Measurements from ENCODE around the gene SETD5.
A peak's percentile ranks its signal among the peaks of the same experiment; 100 is the strongest.

The SETD5 gene

DNA sequence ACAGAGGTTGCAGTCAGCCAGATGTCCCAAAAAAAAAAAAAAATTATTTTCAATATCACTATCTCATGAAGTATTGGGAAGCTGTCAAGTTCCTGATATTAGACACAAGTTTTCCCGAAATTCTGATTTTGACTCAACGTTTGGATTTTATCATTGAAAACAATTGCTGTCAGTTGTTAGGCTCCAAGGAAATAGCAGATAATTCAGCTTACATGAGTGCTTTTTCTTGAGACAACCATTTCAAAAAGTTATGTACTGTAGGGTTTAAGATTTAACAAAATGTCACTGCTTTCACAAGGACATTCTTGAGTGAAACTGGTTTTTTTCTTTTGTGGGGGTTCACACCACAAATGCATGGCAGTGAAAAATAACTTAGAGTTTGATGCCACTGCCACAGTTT lies 9.3 kb upstream of the SETD5 start:
- DNase-seq: no peak

DNA sequence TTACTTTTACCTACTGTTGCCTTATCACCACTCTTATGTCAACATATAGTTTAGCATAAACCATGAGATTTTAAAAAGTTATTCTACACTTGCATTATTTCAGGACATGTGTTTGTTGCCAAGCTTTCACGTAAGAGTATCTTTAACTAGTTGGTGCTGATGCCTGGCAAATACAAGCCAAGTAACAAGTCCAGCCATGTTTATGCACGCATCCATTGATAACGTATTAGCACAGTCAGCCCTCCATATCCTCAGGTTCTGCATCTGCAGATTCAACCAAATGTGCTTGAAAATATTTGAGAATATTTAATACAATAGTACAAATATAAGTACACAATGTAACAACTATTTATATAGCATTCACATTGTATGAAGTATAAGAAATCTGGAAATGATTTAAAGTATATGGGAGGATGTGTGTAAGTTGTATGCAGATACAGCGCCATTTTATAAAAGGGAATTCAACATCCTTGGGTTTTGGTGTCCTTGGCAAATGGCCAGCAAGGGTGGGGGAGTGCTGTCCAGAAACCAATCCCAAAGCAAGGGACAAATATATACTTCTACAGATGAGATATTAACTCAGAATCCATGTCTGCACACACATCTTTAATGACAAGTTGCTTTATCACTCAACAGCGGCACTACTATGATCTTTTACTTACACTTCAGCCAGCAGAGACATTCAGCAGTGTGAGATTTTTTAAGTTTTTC lies 8.7 kb upstream of the SETD5 start:
- DNase-seq: no peak

DNA sequence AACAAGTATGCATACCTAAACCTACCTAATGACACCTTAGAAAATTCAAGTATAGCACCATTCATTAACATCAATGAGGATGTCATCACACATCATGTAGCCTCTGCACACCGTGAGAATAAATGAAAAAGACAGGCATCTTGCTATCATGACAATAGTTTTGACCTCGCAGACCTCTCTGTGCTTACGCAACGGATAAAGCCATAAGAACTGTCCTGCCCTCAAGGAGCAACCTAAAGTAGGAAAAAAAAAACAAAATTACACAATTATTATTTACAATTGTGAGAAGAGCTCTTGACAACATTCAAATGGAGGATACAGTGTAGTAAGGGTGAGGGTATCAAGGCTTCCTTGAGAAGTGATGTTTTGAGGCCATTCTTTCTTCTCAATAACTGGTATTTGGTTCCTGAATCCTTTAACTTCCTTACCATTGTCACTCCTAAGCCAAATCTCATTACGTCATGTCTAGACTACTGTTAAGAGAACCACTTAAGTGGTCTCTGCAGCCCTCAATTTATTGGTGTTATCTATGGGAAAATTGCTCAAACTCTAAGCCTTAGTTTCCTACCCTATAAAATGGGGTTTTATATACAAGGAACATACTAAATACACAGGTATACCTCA lies 7.0 kb upstream of the SETD5 start:
- no peak for DNase-seq

DNA sequence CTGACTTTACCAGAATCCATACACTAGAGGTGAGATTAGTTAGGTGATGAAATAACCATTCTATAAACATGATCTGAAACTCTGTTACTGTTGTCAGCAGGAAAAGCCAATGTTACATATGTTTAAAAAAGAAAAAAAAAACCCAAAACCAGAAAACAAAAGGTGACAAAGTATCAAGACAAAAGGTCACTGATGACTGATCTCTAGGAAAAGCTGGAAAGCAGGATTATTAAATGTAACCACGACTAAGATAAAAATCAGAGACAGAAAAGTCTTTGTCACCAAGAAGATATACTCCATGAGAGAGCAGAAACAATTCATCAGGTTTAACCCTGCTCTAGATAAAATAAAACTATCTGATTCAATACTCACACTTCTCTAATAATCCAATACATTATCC lies 5.4 kb upstream of the SETD5 start:
- DNase-seq: no peak

DNA sequence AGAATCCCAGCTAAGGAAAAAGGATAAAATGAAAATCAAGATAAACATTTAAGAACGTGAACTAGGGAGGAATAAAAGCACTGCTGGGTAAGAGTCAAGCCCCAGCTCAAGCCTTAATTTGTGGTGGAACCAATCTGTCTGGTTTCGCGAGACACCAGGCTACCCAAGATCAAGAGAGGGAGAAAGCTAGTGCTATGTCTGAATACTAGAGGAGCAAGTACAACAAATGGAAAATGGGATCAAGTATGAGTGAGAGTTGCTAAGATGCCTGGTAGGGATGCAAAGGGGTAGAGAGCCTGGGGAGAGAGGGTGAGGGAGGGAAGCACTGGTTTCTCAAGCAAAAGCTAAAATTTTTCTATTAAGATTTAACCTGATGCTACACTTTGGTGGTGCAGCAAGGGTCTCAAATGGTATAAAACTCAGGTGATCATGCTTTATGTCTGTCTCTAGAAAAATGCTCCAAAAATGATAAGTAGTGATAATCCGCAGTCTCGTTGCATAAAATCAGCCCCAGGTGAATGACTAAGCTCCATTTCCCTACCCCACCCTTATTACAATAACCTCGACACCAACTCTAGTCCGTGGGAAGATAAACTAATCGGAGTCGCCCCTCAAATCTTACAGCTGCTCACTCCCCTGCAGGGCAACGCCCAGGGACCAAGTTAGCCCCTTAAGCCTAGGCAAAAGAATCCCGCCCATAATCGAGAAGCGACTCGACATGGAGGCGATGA lies 1.7 kb upstream of the SETD5 start:
- DNase-seq: no peak

DNA sequence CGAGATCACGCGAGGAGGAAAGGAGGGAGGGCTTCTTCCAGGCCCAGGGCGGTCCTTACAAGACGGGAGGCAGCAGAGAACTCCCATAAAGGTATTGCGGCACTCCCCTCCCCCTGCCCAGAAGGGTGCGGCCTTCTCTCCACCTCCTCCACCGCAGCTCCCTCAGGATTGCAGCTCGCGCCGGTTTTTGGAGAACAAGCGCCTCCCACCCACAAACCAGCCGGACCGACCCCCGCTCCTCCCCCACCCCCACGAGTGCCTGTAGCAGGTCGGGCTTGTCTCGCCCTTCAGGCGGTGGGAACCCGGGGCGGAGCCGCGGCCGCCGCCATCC lies 1.1 kb upstream of the SETD5 start:
- no peak for DNase-seq

DNA sequence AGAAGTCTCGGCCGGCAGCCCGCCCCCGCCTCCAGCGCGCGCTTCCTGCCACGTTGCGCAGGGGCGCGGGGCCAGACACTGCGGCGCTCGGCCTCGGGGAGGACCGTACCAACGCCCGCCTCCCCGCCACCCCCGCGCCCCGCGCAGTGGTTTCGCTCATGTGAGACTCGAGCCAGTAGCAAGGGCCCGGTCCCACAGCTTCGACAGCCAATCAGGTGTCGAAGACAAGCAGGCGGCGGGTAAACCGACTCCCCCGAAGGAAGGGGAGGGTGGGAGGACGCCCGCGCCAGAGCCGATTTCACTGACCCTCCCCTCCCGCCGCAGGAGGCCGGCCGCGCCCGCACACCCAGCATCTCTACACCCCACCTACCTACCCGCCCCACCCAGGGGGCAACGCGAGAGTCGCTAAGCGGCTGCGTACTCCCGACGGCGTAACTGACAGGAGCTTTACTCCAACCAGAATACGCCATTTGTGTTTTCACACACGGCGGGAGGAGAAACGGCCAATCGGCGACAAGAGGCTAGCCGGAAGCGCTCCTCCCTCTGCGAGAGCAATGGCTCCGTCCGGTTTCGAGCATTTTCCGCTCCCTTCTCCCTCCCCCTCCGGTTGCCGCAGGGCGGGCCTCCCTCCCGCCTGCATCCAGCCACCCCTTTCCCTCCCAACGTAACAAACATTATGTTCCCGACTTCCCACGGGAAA lies 633 bp upstream of the SETD5 start:
- DNase-seq: peak; percentile 99

DNA sequence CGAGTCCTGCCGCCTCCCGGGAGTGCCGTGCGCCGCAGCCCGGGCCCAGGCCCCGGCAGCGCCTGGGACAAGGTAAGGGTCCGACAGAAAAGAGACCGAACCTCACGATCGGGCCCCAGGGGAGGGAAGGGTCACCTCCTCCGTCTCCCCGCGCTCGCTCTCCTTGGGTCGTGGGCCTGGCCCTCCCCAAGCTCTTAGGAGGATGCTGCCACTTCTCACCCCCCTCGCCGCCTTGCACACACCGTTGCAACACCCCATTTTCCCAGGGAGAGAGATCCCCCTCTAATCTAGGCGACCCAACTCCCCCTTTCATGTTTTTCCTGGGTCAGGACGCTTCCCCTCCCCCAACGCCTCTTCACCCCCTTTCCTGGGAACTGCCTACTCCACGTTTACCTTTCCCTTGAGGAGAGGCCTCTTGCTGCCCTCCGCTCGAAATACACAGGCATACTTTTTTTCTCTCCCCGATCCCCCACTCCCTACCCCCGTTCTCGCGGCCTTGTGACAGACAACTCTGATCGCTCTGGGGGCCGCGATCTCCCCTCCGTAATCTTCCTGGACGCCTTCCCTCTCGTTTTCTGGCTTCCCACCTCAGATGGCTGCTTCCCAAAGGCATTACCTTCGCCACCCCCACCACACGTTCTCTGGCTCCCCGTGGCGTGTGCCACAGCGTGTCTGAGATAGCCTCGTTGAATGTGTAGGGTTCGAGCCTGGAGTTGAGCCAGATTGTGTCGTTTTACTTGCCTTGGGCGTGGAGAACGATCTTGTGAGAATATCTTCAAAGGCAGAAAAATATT lies 688 bp downstream of the SETD5 start:
- DNase-seq: peak; percentile 72

DNA sequence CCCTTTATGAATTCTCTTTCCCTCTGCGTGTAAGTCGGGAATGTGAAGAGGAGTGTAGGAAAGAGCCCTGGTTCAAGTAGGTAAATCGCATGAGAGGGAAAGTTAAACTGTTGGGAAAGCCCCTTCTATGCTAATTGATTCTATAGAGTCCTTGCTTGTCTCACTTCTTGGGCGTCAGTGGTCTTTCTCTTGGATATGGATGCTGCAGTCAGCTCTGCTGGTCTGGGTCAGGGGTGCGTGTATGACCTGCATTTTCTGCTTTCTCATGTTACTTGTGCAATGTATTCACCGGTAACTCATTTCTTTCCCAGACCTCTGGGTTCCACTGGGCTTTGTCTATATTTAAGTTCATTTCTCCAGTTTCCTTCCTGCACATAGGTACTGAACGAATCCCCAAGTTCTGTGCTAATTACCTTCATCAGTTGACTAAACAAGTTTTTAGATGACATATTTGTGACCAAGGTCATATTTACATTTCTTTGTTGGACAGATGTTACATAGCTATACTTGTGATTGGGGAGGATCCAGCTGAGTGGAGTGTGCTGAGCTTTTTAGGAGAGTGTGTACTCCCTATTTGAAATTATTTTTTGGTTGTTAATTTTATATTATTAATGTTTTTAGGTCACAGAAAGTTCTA lies 1.4 kb downstream of the SETD5 start:
- no peak for DNase-seq

DNA sequence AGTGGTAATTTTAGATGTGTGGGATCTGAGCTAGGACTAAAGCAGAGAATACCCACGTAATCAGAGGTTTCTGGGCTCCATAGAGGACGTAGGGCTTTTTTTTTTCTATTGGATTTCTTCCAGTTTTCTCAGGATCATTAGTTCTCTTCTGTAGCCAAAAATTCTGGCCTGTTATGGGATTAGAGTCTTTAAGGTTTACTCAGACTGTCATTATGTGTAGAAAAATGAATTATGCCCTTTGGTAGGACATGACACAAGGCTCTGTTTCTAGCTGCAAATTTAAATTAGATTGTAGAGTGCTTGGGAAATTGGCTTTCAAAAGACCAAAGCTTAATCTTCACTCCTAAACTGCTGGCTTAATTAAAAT lies 1.9 kb downstream of the SETD5 start:
- DNase-seq: no peak

DNA sequence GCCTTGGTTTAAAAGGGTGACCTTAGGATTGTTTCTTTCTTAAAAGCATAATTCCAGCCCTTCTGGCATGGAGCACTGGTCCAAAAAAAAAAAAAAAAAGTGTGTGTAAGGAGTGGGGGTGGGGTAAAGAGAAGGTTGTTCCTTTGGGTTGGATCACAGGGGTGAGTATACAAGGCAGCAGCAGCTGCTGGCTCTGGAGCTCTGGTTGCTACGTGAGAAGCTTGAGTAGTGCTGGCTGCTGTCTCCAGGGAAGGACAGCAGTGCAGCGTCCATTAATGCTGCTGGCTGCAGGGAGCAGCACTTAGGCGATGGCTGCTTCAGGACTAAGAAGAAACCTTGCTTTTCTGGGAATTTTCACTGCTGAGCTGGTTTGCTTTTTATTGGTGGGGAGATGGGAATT lies 2.3 kb downstream of the SETD5 start:
- DNase-seq: no peak

DNA sequence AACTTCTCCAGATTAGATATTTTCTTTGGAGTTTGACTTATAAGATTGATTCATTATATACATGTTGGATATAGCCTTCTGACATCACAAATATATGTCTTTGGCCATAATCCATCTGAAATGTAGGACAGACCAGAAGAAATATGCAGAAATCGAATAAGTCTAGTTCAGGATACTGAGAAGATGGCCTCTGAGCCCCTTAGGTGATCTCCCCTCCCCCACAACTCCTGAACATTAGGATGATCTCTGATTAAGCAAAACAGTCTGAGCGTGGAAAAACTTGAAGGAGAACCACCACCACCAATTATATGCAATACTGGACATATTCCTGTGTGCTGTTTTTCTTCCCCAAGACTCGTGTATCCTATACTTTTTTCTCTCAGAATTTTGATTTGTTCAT lies 3.2 kb downstream of the SETD5 start:
- DNase-seq: no peak

DNA sequence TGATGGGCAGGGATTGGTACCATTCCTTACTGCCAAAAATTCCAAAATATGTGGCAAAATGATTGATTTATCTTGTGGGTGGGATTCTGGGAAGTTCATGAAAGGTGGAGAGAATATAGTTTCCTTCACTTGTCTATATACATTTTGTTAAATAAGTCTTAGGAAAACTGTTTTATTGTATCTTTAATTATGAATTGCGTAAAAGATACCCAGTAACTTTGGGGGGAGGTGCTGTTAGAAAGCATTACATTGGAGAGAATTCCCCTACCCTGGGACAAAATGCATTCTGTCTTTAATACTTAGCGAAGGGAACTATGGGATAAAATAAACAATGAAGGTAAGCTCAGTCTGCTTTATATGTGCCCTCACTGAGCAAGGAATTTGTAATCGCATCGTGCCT lies 4.6 kb downstream of the SETD5 start:
- DNase-seq: no peak

DNA sequence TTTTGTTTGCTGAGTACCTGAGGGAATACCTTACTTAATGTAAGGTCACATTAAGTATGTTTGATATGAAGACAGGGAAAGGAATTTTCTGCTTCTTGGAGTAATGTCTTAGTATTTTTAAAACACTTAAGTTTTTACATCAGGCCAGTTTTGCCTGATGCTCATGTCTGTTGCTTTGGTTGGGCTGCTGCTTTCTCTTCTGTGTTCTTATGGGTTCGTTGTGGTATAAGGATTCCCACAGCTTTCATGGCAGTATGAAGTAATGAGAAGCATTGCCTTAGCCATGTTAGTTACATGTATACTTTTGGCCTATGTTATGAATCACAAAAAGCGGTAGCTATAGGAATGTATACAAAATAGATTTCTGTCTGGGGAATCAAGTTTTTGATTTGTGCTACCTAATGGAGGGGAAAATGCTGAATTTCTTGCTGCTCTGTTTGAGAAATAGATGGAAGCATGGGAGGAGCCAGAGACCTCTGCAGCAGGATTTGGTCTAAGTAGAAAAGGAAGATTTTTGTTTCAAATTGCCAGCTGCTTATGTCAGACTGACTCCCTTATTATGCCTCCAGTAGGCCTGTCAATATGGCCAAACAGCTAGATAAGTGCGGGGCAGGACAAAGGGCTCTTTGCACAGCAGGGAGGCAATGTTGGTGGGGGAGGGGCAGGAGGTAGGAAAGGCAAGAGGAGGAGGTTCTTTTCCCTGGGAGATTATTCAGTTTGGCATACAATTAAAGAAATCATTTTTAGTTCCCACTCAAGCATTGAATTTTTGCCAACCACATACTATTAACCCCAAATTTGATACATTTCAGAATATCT lies 5.2 kb downstream of the SETD5 start:
- DNase-seq: no peak

DNA sequence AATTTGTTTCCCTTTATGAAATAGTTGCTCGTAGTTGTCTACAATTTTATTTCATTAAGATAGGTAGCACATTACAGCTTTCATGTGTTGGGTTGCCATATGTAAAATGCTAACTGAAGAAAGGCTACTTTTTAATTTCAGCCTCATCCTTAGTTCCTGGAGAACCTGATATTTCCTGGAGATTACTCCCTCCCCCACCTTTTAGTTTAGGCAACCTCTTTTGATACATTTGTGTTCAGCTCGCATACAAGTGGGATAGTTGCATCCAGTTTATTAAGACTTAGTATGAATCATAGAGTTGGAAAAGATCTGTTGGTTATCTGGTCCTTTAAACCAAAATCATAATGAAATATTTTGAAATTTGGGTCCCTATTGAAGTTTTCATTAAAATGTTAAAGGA lies 6.0 kb downstream of the SETD5 start:
- DNase-seq: no peak

DNA sequence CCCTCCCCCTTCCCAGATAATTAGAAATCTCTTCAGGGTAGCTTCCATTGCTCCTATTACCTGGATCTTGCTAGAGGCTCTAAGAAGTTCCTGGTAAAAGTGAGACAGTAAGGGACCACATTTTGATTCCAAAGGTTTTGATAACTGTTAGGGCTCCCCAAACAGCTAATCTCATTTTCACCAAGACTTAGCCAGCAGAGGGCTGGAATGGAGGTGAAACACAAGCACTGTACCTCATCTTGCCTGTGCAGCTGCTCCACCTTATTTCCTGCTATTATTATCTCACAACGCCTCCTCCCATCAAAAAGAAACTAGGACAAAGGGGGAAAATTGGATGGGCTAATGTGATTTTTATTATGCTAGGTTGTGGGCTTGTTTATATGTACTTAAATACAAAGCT lies 7.3 kb downstream of the SETD5 start:
- DNase-seq: no peak

DNA sequence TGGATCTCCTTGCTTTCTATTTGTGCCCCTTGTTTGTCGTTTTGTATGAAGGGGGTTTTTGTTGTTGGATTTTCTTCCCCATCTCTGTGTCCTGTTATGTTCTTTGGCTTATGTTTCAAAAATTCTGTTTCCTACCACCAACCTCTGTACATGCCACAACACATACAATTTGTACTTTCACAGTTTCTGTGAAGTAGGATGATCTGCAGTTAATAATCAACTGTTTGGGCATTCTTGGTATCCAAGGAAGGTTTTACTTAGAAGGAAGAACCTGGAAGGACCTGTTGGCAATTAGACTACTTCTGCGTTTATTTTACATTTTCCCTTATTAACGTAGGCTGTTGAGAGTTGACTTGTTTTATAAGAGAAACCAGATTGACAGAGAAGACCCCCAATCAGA lies 8.3 kb downstream of the SETD5 start:
- DNase-seq: no peak

DNA sequence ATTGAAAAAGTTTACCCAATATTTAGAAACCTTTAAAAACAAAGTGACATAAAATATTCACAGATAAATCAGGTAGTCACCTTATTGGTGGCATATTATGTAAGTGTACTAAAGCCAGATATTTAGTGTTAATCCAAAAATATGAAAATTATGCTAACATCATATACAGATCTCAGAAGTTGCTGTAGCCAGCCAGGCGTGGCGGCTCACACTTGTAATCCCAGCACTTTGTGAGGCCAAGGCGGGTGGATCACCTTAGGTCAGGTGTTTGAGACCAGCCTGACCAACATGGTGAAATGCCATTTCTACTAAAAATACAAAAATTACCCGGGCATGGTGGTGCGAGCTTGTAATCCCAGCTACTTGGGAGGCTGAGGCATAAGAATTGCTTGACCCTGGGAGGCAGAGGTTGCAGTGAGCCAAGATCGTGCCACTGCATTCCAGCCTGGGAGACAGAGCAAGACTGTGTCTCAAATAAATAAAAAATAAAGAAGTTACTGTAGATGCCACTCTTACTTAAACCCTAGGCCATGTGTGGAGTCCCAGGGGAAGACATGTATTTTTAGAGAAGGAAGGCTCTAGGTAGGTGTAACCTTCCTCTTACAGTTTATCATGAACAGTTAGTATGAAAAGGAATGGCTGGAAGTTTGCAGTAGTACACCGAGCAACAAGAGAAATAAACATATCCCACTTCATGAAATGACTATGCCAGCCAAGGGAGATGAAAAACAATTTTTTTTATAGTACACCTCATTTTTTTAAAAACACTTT lies 9.6 kb downstream of the SETD5 start:
- DNase-seq: no peak

DNA sequence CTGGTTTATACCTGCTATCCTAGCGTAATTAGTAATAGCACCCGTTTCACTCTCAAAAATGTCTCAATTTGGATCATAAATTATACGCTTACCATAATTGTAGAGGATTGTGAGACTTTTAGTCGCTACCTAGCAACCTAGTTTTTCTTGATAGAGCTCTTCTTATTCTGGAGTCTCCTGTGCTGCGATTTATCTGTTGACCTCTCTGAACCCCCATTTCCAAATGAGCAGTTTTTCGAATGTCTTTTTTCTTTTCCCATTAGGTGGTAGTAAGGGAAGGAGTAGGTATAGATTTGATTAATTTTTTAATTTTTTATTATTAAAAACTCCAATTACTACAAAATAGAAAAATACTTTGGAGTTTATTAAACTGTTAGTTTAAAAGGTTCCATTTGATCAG lies 10.6 kb downstream of the SETD5 start:
- no peak for DNase-seq

DNA sequence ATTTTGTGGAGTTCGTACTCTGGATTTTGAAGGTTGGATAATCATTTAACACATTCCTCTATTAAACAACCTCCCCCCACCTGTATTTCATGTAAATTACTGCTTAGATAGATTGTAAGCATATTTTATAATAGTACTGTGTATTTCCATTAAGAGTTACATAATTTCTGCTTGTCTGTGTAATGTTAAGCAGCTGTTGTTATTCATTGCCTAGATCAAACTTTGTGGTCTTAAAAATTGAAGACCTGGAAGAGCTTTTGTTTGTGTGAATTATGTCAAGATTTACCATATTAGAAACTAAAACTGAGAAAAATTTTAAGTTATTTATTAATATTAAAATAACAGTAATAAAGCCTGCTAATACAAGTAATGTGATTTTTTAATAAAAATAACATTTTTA lies 11.1 kb downstream of the SETD5 start:
- no peak for DNase-seq

Data from activated CD8-positive, alpha-beta memory T cell treated with anti-CD3 and anti-CD28 coated beads, Interleukin-2, amount 50 U/mL, for 48 hours (primary cell).